SH-SY5Y (cell line): ENCODE measurements around the gene SPG7.

ENCODE experiments used
- GATA2 ChIP-seq: IDR thresholded peaks from 2 replicates; pipeline ENCODE4 v1.6.1; 2011; ENCODE audit warnings: mild to moderate bottlenecking, low read depth, low read length
- GATA3 ChIP-seq: IDR thresholded peaks from 2 replicates; pipeline ENCODE4 v1.6.1; 2011; ENCODE audit warnings: low read depth, mild to moderate bottlenecking, low read length, moderate library complexity

Gene SPG7

GRCh38 chr16:89582614-89583196 lies 74.5 kb downstream of the SPG7 start:
- TF ChIP-seq GATA2 (no peak), GATA3 (no peak)

GRCh38 chr16:89583197-89583894 lies 75.1 kb downstream of the SPG7 start:
- TF ChIP-seq GATA3 (no peak), GATA2 (no peak)

GRCh38 chr16:89583895-89584644 lies 75.9 kb downstream of the SPG7 start:
- TF ChIP-seq GATA2 (no peak), GATA3 (no peak)

GRCh38 chr16:89584768-89585549 lies 76.8 kb downstream of the SPG7 start:
- TF ChIP-seq GATA2 (no peak), GATA3 (no peak)

GRCh38 chr16:89586218-89586617 lies 78.0 kb downstream of the SPG7 start:
- TF ChIP-seq GATA3 (no peak), GATA2 (no peak)

- no peak for TF ChIP-seq GATA3
- no peak for TF ChIP-seq GATA2
These were observed 78.7 kb downstream of the SPG7 start for GRCh38 chr16:89586853-89587252.

- TF ChIP-seq GATA2 (no peak), GATA3 (no peak)
These were observed 80.4 kb downstream of the SPG7 start for GRCh38 chr16:89588413-89589109.

GRCh38 chr16:89589241-89589926 lies 81.2 kb downstream of the SPG7 start:
- TF ChIP-seq GATA3 (no peak), GATA2 (no peak)

- TF ChIP-seq GATA3 (no peak), GATA2 (no peak)
These were observed 85.6 kb downstream of the SPG7 start for GRCh38 chr16:89593841-89594240.

- no peak for TF ChIP-seq GATA2
- TF ChIP-seq GATA3, result no peak
These were observed 87.3 kb downstream of the SPG7 start for GRCh38 chr16:89595330-89596060.

GRCh38 chr16:89596061-89596689 lies 88.0 kb downstream of the SPG7 start:
- TF ChIP-seq GATA3, result no peak
- no peak for TF ChIP-seq GATA2
